Brain microvascular endothelial cell (primary cell): Measurements from ENCODE around the gene MBTPS2.

Experiments used
- DNase-seq: peaks from one replicate; pipeline ENCODE4 v3.0.0-alpha.2; 2020
- H3K27ac ChIP-seq: fragments of 250-450 bp; sonication (Bioruptor Pico); 2 replicates; pipeline ENCODE4 v1.5.1; 2020; ENCODE audit warnings: mild to moderate bottlenecking, moderate library complexity
- H3K27me3 ChIP-seq: fragments of 250-450 bp; sonication (Bioruptor Pico); replicated peaks from 2 replicates; pipeline ENCODE4 v1.5.1; 2020; ENCODE audit warnings: mild to moderate bottlenecking
- H3K36me3 ChIP-seq: fragments of 250-450 bp; sonication (Bioruptor Pico); replicated peaks from 2 replicates; pipeline ENCODE4 v1.5.1; 2020; ENCODE audit warnings: mild to moderate bottlenecking
- H3K4me3 ChIP-seq: 2 replicates; pipeline ENCODE4 v1.5.1; 2011; ENCODE audit warnings: low read depth, mild to moderate bottlenecking, control low read depth, low read length, moderate library complexity
- CTCF ChIP-seq: IDR thresholded peaks from 2 replicates; pipeline ENCODE4 v1.5.1; 2011; ENCODE audit warnings: low read depth, mild to moderate bottlenecking, moderate library complexity, low read length, control low read depth, inconsistent platforms; ENCODE audit errors: missing control alignments
- in situ Hi-C: cut with HindIII; loops from 2 replicates; pipeline ENCODE4 v1.10.0; 2017; ENCODE audit warnings: low sequenced_read_pairs, low pct_ligation_motif_present

MBTPS2 gene

GRCh38 chrX:21932292-21933002, 93.0 kb downstream of the MBTPS2 start:
- peak; percentile 6 for TF ChIP-seq CTCF
- Histone ChIP-seq H3K27me3 (no peaks in the 10 kb centered on the region), H3K4me3 (no peak overlapping the region), H3K27ac (peak overlapping the region; percentile 80), H3K36me3 (no peaks in the 10 kb centered on the region)
- peak; percentile 78 for DNase-seq
- in situ Hi-C loops = no loop called here

- H3K27me3 ChIP-seq = no peaks in the 10 kb centered on the region
- H3K4me3 ChIP-seq = no peak overlapping the region
- no peaks in the 10 kb centered on the region for H3K36me3 ChIP-seq
- TF ChIP-seq CTCF = peak; percentile 11
- in situ Hi-C loops = no loop called here
- no peak for DNase-seq
- H3K27ac ChIP-seq = peak overlapping the region; percentile 80
Measured at GRCh38 chrX:21933077-21933476, 93.7 kb downstream of the MBTPS2 start.

- in situ Hi-C loops = no loop called here
- Histone ChIP-seq H3K27me3 (no peaks in the 10 kb centered on the region), H3K4me3 (no peak overlapping the region), H3K27ac (no peak overlapping the region), H3K36me3 (no peaks in the 10 kb centered on the region)
- TF ChIP-seq CTCF = no peak
- DNase-seq = no peak
Measured at GRCh38 chrX:21934414-21934813, 95.0 kb downstream of the MBTPS2 start.
